HG03575 (cell line): Measurements from ENCODE around the gene PANK1.

ENCODE experiments used
- ATAC-seq: cut with Tn5 transposase; IDR thresholded peaks from one replicate; pipeline ENCODE4 v1.9.1; 2021; ENCODE audit not compliant: unreplicated experiment, insufficient number of reproducible peaks, low FRiP score; ENCODE audit errors: extremely low read depth

The PANK1 gene

GRCh38 chr10:89644967-89645741, at the start of gene PANK1:
Gene PANK1 (minus strand): TSS chr10:89645242. CDS start chr10:89644891, 351 bp downstream.
- no peak for ATAC-seq

GRCh38 chr10:89693176-89693575, 48.1 kb upstream of the PANK1 start:
- no peak for ATAC-seq

GRCh38 chr10:89692416-89692815, 47.4 kb upstream of the PANK1 start:
- no peak for ATAC-seq

- no peak for ATAC-seq
Observed at GRCh38 chr10:89690027-89690426, 45.0 kb upstream of the PANK1 start.

- no peak for ATAC-seq
Observed at GRCh38 chr10:89685936-89686335, 40.9 kb upstream of the PANK1 start.

- no peak for ATAC-seq
Observed at GRCh38 chr10:89684604-89685003, 39.6 kb upstream of the PANK1 start.

GRCh38 chr10:89683883-89684282, 38.8 kb upstream of the PANK1 start:
- no peak for ATAC-seq

GRCh38 chr10:89679986-89680385, 34.9 kb upstream of the PANK1 start:
- no peak for ATAC-seq

- ATAC-seq, result no peak
Observed at GRCh38 chr10:89677341-89677740, 32.3 kb upstream of the PANK1 start.

- no peak for ATAC-seq
Observed at GRCh38 chr10:89670926-89671325, 25.9 kb upstream of the PANK1 start.

GRCh38 chr10:89669985-89670384, 24.9 kb upstream of the PANK1 start:
- no peak for ATAC-seq

- no peak for ATAC-seq
Observed at GRCh38 chr10:89668386-89669071, 23.5 kb upstream of the PANK1 start.

- ATAC-seq, result no peak
Observed at GRCh38 chr10:89666138-89666537, 21.1 kb upstream of the PANK1 start.

- no peak for ATAC-seq
Observed at GRCh38 chr10:89665302-89665701, 20.3 kb upstream of the PANK1 start.

- ATAC-seq, result no peak
Observed at GRCh38 chr10:89664203-89664602, 19.2 kb upstream of the PANK1 start.

- no peak for ATAC-seq
Observed at GRCh38 chr10:89663144-89663543, 18.1 kb upstream of the PANK1 start.

- no peak for ATAC-seq
Observed at GRCh38 chr10:89662596-89662995, 17.6 kb upstream of the PANK1 start.

GRCh38 chr10:89659143-89660131, 14.4 kb upstream of the PANK1 start:
- ATAC-seq, result no peak

- ATAC-seq, result no peak
Observed at GRCh38 chr10:89657302-89657701, 12.3 kb upstream of the PANK1 start.
